C4-2B (cell line): ENCODE results near the gene AGAP1.

Experiments used
- ZFX ChIP-seq: fragments of 450-650 bp; IDR thresholded peaks from 2 replicates; pipeline ENCODE4 v1.6.1; 2017
- TF ChIP-seq, protein P1 (sequence below): fragments of 450-650 bp; conservative IDR thresholded peaks from 2 replicates; pipeline ENCODE4 v1.5.1; 2017; ENCODE audit warnings: mild to moderate bottlenecking

DNA sequence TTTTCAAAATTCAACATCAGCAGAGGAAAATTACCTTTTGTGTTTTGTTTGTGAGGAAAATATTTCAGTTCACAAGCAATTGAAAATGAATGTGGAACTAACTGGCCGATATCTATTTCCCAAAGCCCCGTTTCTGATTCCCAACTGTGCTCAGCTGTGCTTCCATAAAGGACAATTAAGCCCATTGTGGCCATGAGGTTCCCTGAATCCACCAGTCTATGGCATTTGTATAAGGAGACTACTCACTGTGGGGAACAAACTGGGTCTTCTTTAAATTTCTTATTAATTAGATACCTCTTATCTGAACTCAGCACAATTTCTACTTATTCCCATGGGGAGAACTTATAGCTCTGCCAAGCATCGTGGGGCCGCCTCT lies 31.4 kb upstream of the AGAP1 start:
- TF ChIP-seq, protein P1, sequence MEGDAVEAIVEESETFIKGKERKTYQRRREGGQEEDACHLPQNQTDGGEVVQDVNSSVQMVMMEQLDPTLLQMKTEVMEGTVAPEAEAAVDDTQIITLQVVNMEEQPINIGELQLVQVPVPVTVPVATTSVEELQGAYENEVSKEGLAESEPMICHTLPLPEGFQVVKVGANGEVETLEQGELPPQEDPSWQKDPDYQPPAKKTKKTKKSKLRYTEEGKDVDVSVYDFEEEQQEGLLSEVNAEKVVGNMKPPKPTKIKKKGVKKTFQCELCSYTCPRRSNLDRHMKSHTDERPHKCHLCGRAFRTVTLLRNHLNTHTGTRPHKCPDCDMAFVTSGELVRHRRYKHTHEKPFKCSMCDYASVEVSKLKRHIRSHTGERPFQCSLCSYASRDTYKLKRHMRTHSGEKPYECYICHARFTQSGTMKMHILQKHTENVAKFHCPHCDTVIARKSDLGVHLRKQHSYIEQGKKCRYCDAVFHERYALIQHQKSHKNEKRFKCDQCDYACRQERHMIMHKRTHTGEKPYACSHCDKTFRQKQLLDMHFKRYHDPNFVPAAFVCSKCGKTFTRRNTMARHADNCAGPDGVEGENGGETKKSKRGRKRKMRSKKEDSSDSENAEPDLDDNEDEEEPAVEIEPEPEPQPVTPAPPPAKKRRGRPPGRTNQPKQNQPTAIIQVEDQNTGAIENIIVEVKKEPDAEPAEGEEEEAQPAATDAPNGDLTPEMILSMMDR: no peak
- TF ChIP-seq ZFX: no peak
